ENCODE results near the gene PREX1. TPM values are rescaled to one million over a fixed set of nuclear protein-coding genes. Genes with fewer than 3 reads are reported as not detected.

The PREX1 gene
- polyA plus RNA-seq, 1 donor (not counting 4 experiments of a cell fraction or from before 2014, with no cell fraction given), result 0.22 TPM

- no peaks in the 10 kb centered on the region for H4K20me1 ChIP-seq (ENCODE audit: control insufficient read depth, extremely low read depth, insufficient read depth, low read length)
- no peaks in the 10 kb centered on the region for H3K79me2 ChIP-seq (ENCODE audit: control insufficient read depth, insufficient read depth, low read length)
- no peaks in the 10 kb centered on the region for H3K9me1 ChIP-seq (ENCODE audit: control insufficient read depth, extremely low read depth, insufficient read depth, low read length)
- dilution Hi-C loops (cut with MboI; ENCODE audit: extremely low pct_ligation_motif_present, low sequenced_read_pairs), result no loop called here
- H2AFZ ChIP-seq (ENCODE audit: control insufficient read depth, low read length), result no peak overlapping the region
- no peak overlapping the region for H3K4me2 ChIP-seq (ENCODE audit: control insufficient read depth, extremely low read depth, insufficient read depth, low read depth, low read length)
- H3K27ac ChIP-seq (ENCODE audit: control insufficient read depth, insufficient read depth, low read length), result no peak overlapping the region
- no peaks in the 10 kb centered on the region for H3K36me3 ChIP-seq (ENCODE audit: control insufficient read depth in 2 of 2, extremely low read depth in 1 of 2, insufficient read depth in 2 of 2, low read length in 2 of 2)
- peaks cover 3% of the 10 kb centered on the region for H3K27me3 ChIP-seq (ENCODE audit: control insufficient read depth, extremely low read depth, insufficient read depth, low read length)
- no peak overlapping the region for H3K4me3 ChIP-seq (ENCODE audit: control insufficient read depth in 2 of 3, extremely low read depth in 1 of 3, insufficient read depth in 2 of 3, low read depth in 1 of 3, low read length in 3 of 3)
- TF ChIP-seq EZH2 (IDR thresholded peaks at IDR 0.05; ENCODE audit: low read length), result no peak
- TF ChIP-seq CTCF (optimal IDR thresholded peaks at IDR 0.05 in 1 of 3, IDR thresholded peaks at IDR 0.05 in 1 of 3, conservative IDR thresholded peaks at IDR 0.05 in 1 of 3; ENCODE audit: extremely low read depth in 1 of 3, insufficient read depth in 2 of 3, low read length in 3 of 3), result no peak
- H3K9me3 ChIP-seq (ENCODE audit: control insufficient read depth, low read depth, low read length), result no peaks in the 10 kb centered on the region
- FAIRE-seq, result no peak
- DNase-seq (ENCODE audit: low read depth, low spot score), result no peak
- H3K4me1 ChIP-seq (ENCODE audit: control insufficient read depth, extremely low read depth, insufficient read depth, low read length), result no peaks in the 10 kb centered on the region
- no peak overlapping the region for H3K9ac ChIP-seq (ENCODE audit: control insufficient read depth, extremely low read depth, insufficient read depth, low read length)
Observed at GRCh38 chr20:48610996-48611395, 216.8 kb downstream of the PREX1 start.

- no peak overlapping the region for H3K27ac ChIP-seq (ENCODE audit: control insufficient read depth, insufficient read depth, low read length)
- H3K4me3 ChIP-seq (ENCODE audit: control insufficient read depth in 2 of 3, extremely low read depth in 1 of 3, insufficient read depth in 2 of 3, low read depth in 1 of 3, low read length in 3 of 3), result no peak overlapping the region
- no peak overlapping the region for H3K9ac ChIP-seq (ENCODE audit: control insufficient read depth, extremely low read depth, insufficient read depth, low read length)
- DNase-seq (ENCODE audit: low read depth, low spot score) (no peak), FAIRE-seq (no peak)
- H3K9me3 ChIP-seq (ENCODE audit: control insufficient read depth, low read depth, low read length), result no peaks in the 10 kb centered on the region
- no peak overlapping the region for H2AFZ ChIP-seq (ENCODE audit: control insufficient read depth, low read length)
- no peaks in the 10 kb centered on the region for H3K27me3 ChIP-seq (ENCODE audit: control insufficient read depth, extremely low read depth, insufficient read depth, low read length)
- no peak for TF ChIP-seq CTCF (optimal IDR thresholded peaks at IDR 0.05 in 1 of 3, IDR thresholded peaks at IDR 0.05 in 1 of 3, conservative IDR thresholded peaks at IDR 0.05 in 1 of 3; ENCODE audit: extremely low read depth in 1 of 3, insufficient read depth in 2 of 3, low read length in 3 of 3)
- no peak for TF ChIP-seq EZH2 (IDR thresholded peaks at IDR 0.05; ENCODE audit: low read length)
- H3K79me2 ChIP-seq (ENCODE audit: control insufficient read depth, insufficient read depth, low read length), result no peaks in the 10 kb centered on the region
- H3K9me1 ChIP-seq (ENCODE audit: control insufficient read depth, extremely low read depth, insufficient read depth, low read length), result no peaks in the 10 kb centered on the region
- H3K36me3 ChIP-seq (ENCODE audit: control insufficient read depth in 2 of 2, extremely low read depth in 1 of 2, insufficient read depth in 2 of 2, low read length in 2 of 2), result no peaks in the 10 kb centered on the region
- H4K20me1 ChIP-seq (ENCODE audit: control insufficient read depth, extremely low read depth, insufficient read depth, low read length), result no peaks in the 10 kb centered on the region
- no peak overlapping the region for H3K4me2 ChIP-seq (ENCODE audit: control insufficient read depth, extremely low read depth, insufficient read depth, low read depth, low read length)
- dilution Hi-C loops (cut with MboI; ENCODE audit: extremely low pct_ligation_motif_present, low sequenced_read_pairs), result no loop called here
- no peaks in the 10 kb centered on the region for H3K4me1 ChIP-seq (ENCODE audit: control insufficient read depth, extremely low read depth, insufficient read depth, low read length)
Observed at GRCh38 chr20:48609491-48609978, 218.3 kb downstream of the PREX1 start.
